OCI-LY3 (cell line): ENCODE data around the gene LRP6.

Source experiments
- EZH2phosphoT487 ChIP-seq: fragments of 200-600 bp; shearing (Covaris generic); IDR thresholded peaks from 2 replicates; pipeline ENCODE4 v1.6.1; 2018; ENCODE audit warnings: antibody characterized with exemption, mixed run types, low read depth
- TF ChIP-seq, protein P1 (sequence below): fragments of 200-600, 300-600 bp; sonication (generic); IDR thresholded peaks from 2 replicates; pipeline ENCODE4 v1.5.1; 2014; ENCODE audit warnings: antibody characterized with exemption, low read length, low read depth

DNA sequence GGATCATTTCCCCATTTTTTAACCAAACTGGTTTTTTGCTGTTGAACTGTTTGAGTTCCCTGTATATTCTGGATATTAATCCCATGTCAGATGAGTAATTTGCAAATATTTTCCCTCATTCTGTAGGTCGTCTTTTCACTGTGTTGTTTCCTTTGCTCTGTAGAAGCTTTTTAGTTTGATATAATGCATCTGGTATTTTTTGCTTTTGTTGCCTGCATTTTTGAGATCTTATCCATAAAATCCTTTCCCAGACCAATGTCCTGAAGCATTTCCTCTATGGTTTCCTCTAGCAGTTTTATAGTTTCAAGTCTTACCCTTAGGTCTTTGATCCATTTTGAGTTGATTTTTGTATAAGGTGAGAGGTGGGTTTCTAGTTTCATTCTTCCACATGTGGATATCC, 71.3 kb downstream of the LRP6 start:
- TF ChIP-seq, protein P1, sequence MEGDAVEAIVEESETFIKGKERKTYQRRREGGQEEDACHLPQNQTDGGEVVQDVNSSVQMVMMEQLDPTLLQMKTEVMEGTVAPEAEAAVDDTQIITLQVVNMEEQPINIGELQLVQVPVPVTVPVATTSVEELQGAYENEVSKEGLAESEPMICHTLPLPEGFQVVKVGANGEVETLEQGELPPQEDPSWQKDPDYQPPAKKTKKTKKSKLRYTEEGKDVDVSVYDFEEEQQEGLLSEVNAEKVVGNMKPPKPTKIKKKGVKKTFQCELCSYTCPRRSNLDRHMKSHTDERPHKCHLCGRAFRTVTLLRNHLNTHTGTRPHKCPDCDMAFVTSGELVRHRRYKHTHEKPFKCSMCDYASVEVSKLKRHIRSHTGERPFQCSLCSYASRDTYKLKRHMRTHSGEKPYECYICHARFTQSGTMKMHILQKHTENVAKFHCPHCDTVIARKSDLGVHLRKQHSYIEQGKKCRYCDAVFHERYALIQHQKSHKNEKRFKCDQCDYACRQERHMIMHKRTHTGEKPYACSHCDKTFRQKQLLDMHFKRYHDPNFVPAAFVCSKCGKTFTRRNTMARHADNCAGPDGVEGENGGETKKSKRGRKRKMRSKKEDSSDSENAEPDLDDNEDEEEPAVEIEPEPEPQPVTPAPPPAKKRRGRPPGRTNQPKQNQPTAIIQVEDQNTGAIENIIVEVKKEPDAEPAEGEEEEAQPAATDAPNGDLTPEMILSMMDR = no peak
- no peak for TF ChIP-seq EZH2phosphoT487
